Endodermal cell (in vitro differentiated cells): ENCODE data around the gene NAALADL2. TPM values are rescaled to one million over a fixed set of nuclear protein-coding genes. Genes with fewer than 3 reads are reported as not detected.

Source experiments
- DNase-seq: peaks from one replicate; pipeline ENCODE4 v3.0.0-alpha.2; 2017
- H3K27ac ChIP-seq: 2 replicates; pipeline ENCODE4 v1.5.1; 2013; ENCODE audit warnings: mild to moderate bottlenecking, low read depth, low read length, moderate library complexity
- H3K27me3 ChIP-seq: 2 replicates; pipeline ENCODE4 v1.6.1; 2013; ENCODE audit warnings: mild to moderate bottlenecking, low read length, moderate library complexity; ENCODE audit not compliant: insufficient read depth, control insufficient read depth, poor library complexity, severe bottlenecking
- H3K36me3 ChIP-seq: 2 replicates; pipeline ENCODE4 v1.7.0; 2013; ENCODE audit warnings: mild to moderate bottlenecking, low read length, moderate library complexity; ENCODE audit not compliant: control insufficient read depth, insufficient read depth
- H3K4me1 ChIP-seq: one replicate; pipeline ENCODE4 v1.7.0; 2013; ENCODE audit warnings: low read length; ENCODE audit not compliant: control insufficient read depth, insufficient read depth
- H3K4me3 ChIP-seq: 2 replicates; pipeline ENCODE4 v1.5.1; 2013; ENCODE audit warnings: mild to moderate bottlenecking, low read length, moderate library complexity
- H3K9ac ChIP-seq: 2 replicates; pipeline ENCODE4 v1.6.1; 2013; ENCODE audit warnings: mild to moderate bottlenecking, low read length, moderate library complexity; ENCODE audit not compliant: poor library complexity, severe bottlenecking; ENCODE audit errors: extremely low read depth
- H3K9me3 ChIP-seq: 2 replicates; pipeline ENCODE4 v1.6.1; 2013; ENCODE audit warnings: mild to moderate bottlenecking, low read length, moderate library complexity; ENCODE audit not compliant: control insufficient read depth
- H3K27ac Mint-ChIP-seq: 2 replicates; pipeline ENCODE4 v1.8.0; 2020; ENCODE audit warnings: mixed read lengths
- H3K27me3 Mint-ChIP-seq: 2 replicates; pipeline ENCODE4 v1.8.0; 2021; ENCODE audit warnings: mild to moderate bottlenecking, mixed read lengths; ENCODE audit not compliant: insufficient read depth
- H3K36me3 Mint-ChIP-seq: 2 replicates; pipeline ENCODE4 v1.8.0; 2020; ENCODE audit warnings: low read depth, mixed read lengths
- H3K4me1 Mint-ChIP-seq: 2 replicates; pipeline ENCODE4 v1.8.0; 2020; ENCODE audit warnings: mixed read lengths
- H3K4me3 Mint-ChIP-seq: 2 replicates; pipeline ENCODE4 v1.8.0; 2020; ENCODE audit warnings: mild to moderate bottlenecking, moderate library complexity, mixed read lengths
- H3K9me3 Mint-ChIP-seq: 2 replicates; pipeline ENCODE4 v1.8.0; 2020; ENCODE audit warnings: mild to moderate bottlenecking, mixed read lengths
- WGBS, 2 experiments: methylation state at CpG; one replicate each; pipeline versions ENCODE4 v1.1.5 to v1.1.7; 2013; ENCODE audit warnings: missing lambda C conversion rate in 2 of 2, mixed read lengths in 1 of 2; ENCODE audit not compliant: insufficient coverage in 1 of 2, insufficient read length in 1 of 2; 5-methylcytosine and 5-hydroxymethylcytosine counted together
- total RNA-seq, 2 donors: library from RNA; stranded (reverse); fragmentation: NEBNext Ultra II Directional in 1 of 2; extraction: Animal tissue kit (Norgen Biotek cat#: 25700) in 1 of 2; gene quantifications; 2 replicates in 1 of 2; 3 replicates in 1 of 2; pipeline ENCODE4 v1.2.1, GENCODE V29; 2021
- TF ChIP-seq, protein P1 (sequence below): fragments of 200-600 bp; sonication (generic); conservative IDR thresholded peaks from 2 replicates; pipeline ENCODE4 v1.5.0; 2021; ENCODE audit warnings: antibody characterized with exemption, mild to moderate bottlenecking

The NAALADL2 gene
- total RNA-seq, 2 donors from 2014 or later = 1.6 to 1.8 TPM

DNA sequence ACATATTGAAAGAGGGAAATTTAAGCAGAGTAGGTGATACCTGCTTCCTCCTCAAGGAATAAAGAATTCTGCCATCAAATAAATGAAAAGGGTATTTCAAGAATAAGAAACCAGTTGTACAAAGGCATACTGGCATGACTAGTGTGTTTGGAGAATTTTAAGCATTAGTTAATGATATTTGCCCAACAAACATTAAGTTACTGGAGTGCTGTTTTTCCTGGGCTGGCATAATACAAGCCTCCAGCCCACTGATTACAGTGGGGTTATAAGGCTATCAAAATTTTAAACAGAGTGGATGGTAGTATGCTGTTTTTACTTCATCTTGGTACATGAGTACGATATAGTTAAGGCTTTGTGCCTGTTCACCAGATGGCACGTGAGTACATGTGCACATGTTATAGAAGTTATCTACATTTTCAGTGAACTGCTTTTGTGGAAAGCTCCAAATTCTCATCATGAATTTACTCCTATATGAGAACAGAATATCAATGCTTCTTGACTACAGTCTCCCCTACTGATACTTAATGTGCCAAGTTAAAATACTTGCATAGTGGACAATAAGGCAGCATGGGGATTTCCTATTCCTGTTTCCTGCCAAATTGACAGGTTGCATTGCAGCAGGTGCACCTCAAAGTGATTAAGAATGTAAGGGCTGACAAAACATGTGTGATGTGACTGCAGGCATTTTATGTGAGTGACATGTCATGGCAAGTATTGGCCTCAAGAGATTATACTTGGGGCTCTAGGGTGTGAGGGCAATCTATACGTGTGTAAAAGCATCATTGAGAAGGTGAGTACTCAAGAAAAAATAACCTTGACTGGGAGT is 14.9 kb downstream of the NAALADL2 start:
- Mint-ChIP-seq H3K4me3 (no peak overlapping the region), H3K4me1 (peaks cover 11% of the 10 kb centered on the region), H3K9me3 (no peaks in the 10 kb centered on the region), H3K27ac (no peak overlapping the region), H3K27me3 (no peaks in the 10 kb centered on the region), H3K36me3 (no peaks in the 10 kb centered on the region)
- 68 to 91% methylated on average over 2 to 3 of the region's 3 CpGs for WGBS, 2 experiments
- H3K27ac ChIP-seq = no peak overlapping the region
- no peaks in the 10 kb centered on the region for H3K4me1 ChIP-seq
- H3K9ac ChIP-seq = no peak overlapping the region
- no peak for DNase-seq
- no peaks in the 10 kb centered on the region for H3K36me3 ChIP-seq
- H3K9me3 ChIP-seq = no peaks in the 10 kb centered on the region
- TF ChIP-seq, protein P1, sequence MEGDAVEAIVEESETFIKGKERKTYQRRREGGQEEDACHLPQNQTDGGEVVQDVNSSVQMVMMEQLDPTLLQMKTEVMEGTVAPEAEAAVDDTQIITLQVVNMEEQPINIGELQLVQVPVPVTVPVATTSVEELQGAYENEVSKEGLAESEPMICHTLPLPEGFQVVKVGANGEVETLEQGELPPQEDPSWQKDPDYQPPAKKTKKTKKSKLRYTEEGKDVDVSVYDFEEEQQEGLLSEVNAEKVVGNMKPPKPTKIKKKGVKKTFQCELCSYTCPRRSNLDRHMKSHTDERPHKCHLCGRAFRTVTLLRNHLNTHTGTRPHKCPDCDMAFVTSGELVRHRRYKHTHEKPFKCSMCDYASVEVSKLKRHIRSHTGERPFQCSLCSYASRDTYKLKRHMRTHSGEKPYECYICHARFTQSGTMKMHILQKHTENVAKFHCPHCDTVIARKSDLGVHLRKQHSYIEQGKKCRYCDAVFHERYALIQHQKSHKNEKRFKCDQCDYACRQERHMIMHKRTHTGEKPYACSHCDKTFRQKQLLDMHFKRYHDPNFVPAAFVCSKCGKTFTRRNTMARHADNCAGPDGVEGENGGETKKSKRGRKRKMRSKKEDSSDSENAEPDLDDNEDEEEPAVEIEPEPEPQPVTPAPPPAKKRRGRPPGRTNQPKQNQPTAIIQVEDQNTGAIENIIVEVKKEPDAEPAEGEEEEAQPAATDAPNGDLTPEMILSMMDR = no peak
- no peak overlapping the region for H3K4me3 ChIP-seq
- H3K27me3 ChIP-seq = no peaks in the 10 kb centered on the region

DNA sequence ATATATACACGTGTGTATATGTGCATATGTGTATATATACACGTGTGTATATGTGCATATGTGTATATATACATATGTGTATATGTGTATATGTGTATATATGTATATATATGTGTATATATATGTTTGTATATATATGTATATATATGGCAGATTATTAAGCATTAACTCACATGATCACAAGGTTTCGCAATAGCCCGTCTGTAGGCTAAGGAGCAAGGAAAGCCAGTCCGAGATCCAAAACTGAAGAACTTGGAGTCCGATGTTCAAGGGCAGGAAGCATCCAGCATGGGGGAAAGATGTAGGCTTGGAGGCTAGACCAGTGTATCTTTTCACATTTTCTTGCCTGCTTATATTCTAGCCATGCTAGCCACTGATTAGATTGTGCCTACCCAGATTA is 23.7 kb downstream of the NAALADL2 start:
- H3K9me3 Mint-ChIP-seq = no peaks in the 10 kb centered on the region

GRCh38 chr3:174883881-174884675 is 24.9 kb downstream of the NAALADL2 start:
- H3K36me3 Mint-ChIP-seq = no peaks in the 10 kb centered on the region
- Histone ChIP-seq H3K27ac (no peak overlapping the region), H3K4me1 (no peaks in the 10 kb centered on the region), H3K9ac (no peak overlapping the region), H3K9me3 (no peaks in the 10 kb centered on the region), H3K27me3 (no peaks in the 10 kb centered on the region), H3K36me3 (no peaks in the 10 kb centered on the region), H3K4me3 (no peak overlapping the region)
- H3K4me1 Mint-ChIP-seq = peaks cover 2% of the 10 kb centered on the region
- no peaks in the 10 kb centered on the region for H3K9me3 Mint-ChIP-seq
- 91 to 93% methylated on average over 5 to 6 of the region's 6 CpGs for WGBS, 2 experiments
- DNase-seq = no peak
- H3K27ac Mint-ChIP-seq = no peak overlapping the region
- TF ChIP-seq, protein P1 = no peak
- no peaks in the 10 kb centered on the region for H3K27me3 Mint-ChIP-seq
- no peak overlapping the region for H3K4me3 Mint-ChIP-seq

More for the DNA sequence above, 23.7 kb downstream of the NAALADL2 start:
- no peaks in the 10 kb centered on the region for H3K9me3 ChIP-seq
- H3K4me3 Mint-ChIP-seq = no peak overlapping the region
- no peaks in the 10 kb centered on the region for H3K36me3 ChIP-seq
- DNase-seq = no peak
- no peaks in the 10 kb centered on the region for H3K36me3 Mint-ChIP-seq
- no peak overlapping the region for H3K4me3 ChIP-seq
- no peaks in the 10 kb centered on the region for H3K27me3 ChIP-seq
- no peaks in the 10 kb centered on the region for H3K27me3 Mint-ChIP-seq
- H3K9ac ChIP-seq = no peak overlapping the region
- no peaks in the 10 kb centered on the region for H3K4me1 ChIP-seq
- no peak overlapping the region for H3K27ac ChIP-seq
- H3K4me1 Mint-ChIP-seq = peaks cover 2% of the 10 kb centered on the region
- WGBS, 2 experiments = 80 to 95% methylated on average over 1 to 4 of the region's 6 CpGs
- TF ChIP-seq, protein P1 = no peak
- no peak overlapping the region for H3K27ac Mint-ChIP-seq
